ENCODE measurements around the gene NPIPB12.
"Not testable (repeated sequence)": the region's sequence is repeated elsewhere in the genome, so short reads cannot be mapped to it uniquely, and the experiment has no call there.

DNA sequence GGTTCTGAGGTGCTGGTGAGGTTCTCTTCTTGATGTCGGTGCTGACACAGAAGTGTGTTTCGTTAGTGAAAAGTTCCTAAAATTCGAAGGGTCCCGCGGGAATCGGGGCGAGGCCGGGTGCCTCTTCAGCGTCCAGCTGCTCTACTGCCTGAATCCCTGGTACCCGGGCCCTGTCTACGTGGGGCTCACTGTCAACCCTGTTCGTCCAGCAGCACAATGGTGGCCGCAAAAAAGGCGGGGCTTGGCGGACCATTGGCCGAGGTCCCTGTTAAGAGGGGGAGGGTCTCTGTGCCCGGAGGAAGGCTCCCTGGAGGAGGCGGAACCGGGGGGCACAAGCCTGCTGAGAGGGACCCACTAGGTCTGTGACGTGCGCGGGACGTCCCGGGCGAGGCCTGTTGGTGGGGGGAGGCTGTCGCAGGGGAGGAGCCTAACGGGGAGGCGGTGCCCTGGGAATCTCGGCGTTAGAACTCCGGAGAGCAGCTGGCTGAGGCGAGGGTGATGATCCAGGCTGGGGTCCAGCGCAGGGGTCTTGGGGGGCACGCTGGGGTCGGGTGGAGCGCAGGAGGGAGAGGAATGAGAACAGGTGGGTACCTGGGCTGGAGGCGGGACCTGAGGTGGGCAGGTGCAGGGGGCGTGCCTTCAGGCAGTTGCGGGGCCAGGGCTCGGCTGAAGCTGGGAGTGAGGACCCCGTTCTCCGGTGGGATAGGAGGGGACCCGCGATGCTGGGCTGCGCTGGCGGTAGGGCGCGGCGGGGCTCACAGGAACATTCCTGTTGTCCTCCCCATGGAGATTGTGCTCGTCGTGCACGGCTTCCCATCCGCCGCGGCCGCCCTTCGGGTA lies 40.0 kb downstream of the NPIPB12 start:
- TF ChIP-seq EP300 (conservative IDR thresholded peaks at IDR 0.05; ENCODE audit: poor library complexity, severe bottlenecking); MXI1 (conservative IDR thresholded peaks at IDR 0.05; ENCODE audit: poor library complexity, severe bottlenecking); TAF1 (IDR thresholded peaks at IDR 0.05; ENCODE audit: low read depth); EZH2 (IDR thresholded peaks at IDR 0.05; ENCODE audit: borderline replicate concordance, insufficient read depth, low read length, poor library complexity, severe bottlenecking): not testable (repeated sequence)
- TF ChIP-seq, protein P1, sequence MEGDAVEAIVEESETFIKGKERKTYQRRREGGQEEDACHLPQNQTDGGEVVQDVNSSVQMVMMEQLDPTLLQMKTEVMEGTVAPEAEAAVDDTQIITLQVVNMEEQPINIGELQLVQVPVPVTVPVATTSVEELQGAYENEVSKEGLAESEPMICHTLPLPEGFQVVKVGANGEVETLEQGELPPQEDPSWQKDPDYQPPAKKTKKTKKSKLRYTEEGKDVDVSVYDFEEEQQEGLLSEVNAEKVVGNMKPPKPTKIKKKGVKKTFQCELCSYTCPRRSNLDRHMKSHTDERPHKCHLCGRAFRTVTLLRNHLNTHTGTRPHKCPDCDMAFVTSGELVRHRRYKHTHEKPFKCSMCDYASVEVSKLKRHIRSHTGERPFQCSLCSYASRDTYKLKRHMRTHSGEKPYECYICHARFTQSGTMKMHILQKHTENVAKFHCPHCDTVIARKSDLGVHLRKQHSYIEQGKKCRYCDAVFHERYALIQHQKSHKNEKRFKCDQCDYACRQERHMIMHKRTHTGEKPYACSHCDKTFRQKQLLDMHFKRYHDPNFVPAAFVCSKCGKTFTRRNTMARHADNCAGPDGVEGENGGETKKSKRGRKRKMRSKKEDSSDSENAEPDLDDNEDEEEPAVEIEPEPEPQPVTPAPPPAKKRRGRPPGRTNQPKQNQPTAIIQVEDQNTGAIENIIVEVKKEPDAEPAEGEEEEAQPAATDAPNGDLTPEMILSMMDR (IDR thresholded peaks at IDR 0.05; ENCODE audit: poor library complexity, severe bottlenecking) = not testable (repeated sequence)
- TF ChIP-seq, protein P2, sequence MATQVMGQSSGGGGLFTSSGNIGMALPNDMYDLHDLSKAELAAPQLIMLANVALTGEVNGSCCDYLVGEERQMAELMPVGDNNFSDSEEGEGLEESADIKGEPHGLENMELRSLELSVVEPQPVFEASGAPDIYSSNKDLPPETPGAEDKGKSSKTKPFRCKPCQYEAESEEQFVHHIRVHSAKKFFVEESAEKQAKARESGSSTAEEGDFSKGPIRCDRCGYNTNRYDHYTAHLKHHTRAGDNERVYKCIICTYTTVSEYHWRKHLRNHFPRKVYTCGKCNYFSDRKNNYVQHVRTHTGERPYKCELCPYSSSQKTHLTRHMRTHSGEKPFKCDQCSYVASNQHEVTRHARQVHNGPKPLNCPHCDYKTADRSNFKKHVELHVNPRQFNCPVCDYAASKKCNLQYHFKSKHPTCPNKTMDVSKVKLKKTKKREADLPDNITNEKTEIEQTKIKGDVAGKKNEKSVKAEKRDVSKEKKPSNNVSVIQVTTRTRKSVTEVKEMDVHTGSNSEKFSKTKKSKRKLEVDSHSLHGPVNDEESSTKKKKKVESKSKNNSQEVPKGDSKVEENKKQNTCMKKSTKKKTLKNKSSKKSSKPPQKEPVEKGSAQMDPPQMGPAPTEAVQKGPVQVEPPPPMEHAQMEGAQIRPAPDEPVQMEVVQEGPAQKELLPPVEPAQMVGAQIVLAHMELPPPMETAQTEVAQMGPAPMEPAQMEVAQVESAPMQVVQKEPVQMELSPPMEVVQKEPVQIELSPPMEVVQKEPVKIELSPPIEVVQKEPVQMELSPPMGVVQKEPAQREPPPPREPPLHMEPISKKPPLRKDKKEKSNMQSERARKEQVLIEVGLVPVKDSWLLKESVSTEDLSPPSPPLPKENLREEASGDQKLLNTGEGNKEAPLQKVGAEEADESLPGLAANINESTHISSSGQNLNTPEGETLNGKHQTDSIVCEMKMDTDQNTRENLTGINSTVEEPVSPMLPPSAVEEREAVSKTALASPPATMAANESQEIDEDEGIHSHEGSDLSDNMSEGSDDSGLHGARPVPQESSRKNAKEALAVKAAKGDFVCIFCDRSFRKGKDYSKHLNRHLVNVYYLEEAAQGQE (IDR thresholded peaks at IDR 0.05; ENCODE audit: borderline replicate concordance) = not testable (repeated sequence)
